ENCODE measurements around the gene CDKN2D.
A peak's percentile ranks its signal among the peaks of the same experiment; 100 is the strongest.
"Not testable (repeated sequence)": the region's sequence is repeated elsewhere in the genome, so short reads cannot be mapped to it uniquely, and the experiment has no call there.

CDKN2D gene

DNA sequence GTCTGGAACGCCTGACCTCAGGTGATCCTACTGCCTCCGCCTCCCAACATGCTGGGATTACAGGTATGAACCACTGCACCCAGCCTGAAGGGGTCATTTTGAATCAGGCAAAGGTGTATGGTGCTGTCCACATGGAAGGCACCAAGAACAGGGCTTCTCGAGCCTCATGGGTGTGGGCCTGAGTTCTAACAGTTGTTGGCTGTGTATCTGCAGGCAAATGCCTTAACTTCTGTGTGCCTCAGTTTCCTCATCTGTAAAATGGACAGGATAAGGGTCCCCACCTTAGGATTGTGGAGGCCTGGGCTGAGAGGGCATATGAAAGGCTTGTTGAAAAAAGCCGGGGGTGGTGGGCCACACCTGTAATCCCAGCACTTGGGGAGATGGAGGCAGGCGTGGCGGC is 9.2 kb upstream of the CDKN2D start:
- Histone ChIP-seq H3K9me3 (no peaks in the 10 kb centered on the region), H3K27ac (no peak overlapping the region), H3K27me3 (peaks cover 0 to 3% of the 10 kb centered on the region in 2 donors), H3K4me1 (peaks cover 0 to 8% (median 6%) of the 10 kb centered on the region in 4 donors), H3K36me3 (peaks cover 0 to 5% (median 0%) of the 10 kb centered on the region in 3 donors), H3K4me3 (no peak overlapping the region)
- intact Hi-C loops (cut with DNase I; ENCODE audit: low total_unique reads), result no loop called here
- no peak for DNase-seq
- TF ChIP-seq, protein P1, sequence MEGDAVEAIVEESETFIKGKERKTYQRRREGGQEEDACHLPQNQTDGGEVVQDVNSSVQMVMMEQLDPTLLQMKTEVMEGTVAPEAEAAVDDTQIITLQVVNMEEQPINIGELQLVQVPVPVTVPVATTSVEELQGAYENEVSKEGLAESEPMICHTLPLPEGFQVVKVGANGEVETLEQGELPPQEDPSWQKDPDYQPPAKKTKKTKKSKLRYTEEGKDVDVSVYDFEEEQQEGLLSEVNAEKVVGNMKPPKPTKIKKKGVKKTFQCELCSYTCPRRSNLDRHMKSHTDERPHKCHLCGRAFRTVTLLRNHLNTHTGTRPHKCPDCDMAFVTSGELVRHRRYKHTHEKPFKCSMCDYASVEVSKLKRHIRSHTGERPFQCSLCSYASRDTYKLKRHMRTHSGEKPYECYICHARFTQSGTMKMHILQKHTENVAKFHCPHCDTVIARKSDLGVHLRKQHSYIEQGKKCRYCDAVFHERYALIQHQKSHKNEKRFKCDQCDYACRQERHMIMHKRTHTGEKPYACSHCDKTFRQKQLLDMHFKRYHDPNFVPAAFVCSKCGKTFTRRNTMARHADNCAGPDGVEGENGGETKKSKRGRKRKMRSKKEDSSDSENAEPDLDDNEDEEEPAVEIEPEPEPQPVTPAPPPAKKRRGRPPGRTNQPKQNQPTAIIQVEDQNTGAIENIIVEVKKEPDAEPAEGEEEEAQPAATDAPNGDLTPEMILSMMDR (IDR thresholded peaks at IDR 0.05), result no peak

DNA sequence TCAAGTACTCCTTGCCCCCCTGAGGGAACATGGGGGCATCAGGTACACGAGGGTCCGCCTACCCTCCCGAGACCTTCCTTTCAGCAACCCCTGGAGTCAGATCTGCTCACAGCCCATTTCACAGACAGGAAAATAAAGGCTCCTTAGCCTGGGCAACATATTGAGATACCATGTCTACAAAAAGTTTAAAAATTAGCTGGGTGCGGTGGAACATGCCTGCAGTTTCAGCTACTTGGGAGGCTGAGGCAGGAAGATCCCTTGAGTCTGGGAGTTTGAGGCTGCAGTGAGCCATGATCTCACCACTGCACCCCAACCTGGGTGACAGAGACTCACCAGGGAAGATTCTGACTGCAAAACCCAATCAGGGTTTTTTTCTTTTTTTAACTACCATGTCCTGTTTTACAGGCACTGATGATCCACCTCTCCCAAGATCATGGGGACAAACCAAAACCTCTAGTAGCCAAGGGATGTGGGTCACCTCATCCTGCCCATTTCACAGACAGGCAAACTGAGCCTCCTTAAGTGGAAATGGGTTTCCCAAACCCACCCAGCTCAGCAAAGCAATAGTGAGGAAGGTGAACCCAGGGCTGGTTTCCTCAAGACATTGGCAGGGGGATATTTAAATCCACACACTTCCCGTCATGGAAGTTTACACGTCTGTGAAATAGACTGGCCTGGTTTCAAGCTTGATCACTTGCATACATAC is 6.4 kb upstream of the CDKN2D start:
- Histone ChIP-seq H3K36me3 (peaks cover 0 to 5% (median 0%) of the 10 kb centered on the region in 3 donors), H3K4me3 (no peak overlapping the region), H3K9me3 (no peaks in the 10 kb centered on the region), H3K27me3 (peaks cover 0 to 3% of the 10 kb centered on the region in 2 donors), H3K27ac (no peak overlapping the region), H3K4me1 (peaks cover 0 to 6% (median 2%) of the 10 kb centered on the region in 4 donors)
- DNase-seq, result no peak
- TF ChIP-seq, protein P1 (IDR thresholded peaks at IDR 0.05), result no peak
- intact Hi-C loops (cut with DNase I; ENCODE audit: low total_unique reads), result no loop called here

DNA sequence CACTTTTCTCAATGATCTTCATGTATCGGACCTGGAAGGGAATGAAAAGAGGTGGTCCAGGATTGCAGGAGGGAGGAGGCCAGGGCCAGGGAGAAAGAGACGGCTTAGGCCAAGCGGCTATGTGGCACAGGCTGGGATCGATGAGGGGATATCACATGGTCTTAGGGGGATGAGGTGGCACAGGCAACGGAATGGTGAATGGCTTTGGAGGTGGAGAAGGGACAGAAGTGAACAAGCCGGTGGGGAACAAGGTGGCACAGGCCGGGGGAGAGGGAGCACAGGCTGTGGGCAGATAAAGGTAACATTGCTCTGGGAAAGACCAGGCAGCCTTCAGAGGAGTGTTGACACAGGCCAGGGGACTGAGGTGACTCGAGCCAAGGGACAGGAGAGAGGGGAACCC is 5.7 kb upstream of the CDKN2D start:
- peaks cover 0 to 5% (median 0%) of the 10 kb centered on the region in 3 donors for H3K36me3 ChIP-seq
- DNase-seq, result no peak
- H3K27me3 ChIP-seq, result peaks cover 0 to 1% of the 10 kb centered on the region in 2 donors
- TF ChIP-seq, protein P1 (IDR thresholded peaks at IDR 0.05), result no peak
- intact Hi-C loops (cut with DNase I; ENCODE audit: low total_unique reads), result no loop called here
- no peaks in the 10 kb centered on the region for H3K9me3 ChIP-seq
- no peak overlapping the region for H3K27ac ChIP-seq
- peaks cover 0 to 10% (median 4%) of the 10 kb centered on the region in 4 donors for H3K4me1 ChIP-seq
- no peak overlapping the region for H3K4me3 ChIP-seq

- H3K4me3 ChIP-seq; H3K27ac ChIP-seq; intact Hi-C loops (cut with DNase I; ENCODE audit: low total_unique reads); DNase-seq; H3K27me3 ChIP-seq; H3K9me3 ChIP-seq; H3K36me3 ChIP-seq: not testable (repeated sequence)
- H3K4me1 ChIP-seq, result peaks cover 0 to 14% (median 8%) of the 10 kb centered on the region in 4 donors
Observed at GRCh38 chr19:10573793-10574192, 5.0 kb upstream of the CDKN2D start.

- Histone ChIP-seq H3K27ac (peak overlapping the region; percentile 91 to 92), H3K9me3 (no peaks in the 10 kb centered on the region), H3K4me1 (peaks cover 0 to 45% (median 35%) of the 10 kb centered on the region in 4 donors), H3K36me3 (peaks cover 0 to 5% (median 0%) of the 10 kb centered on the region in 3 donors), H3K4me3 (peak overlapping the region; percentile 85 to 93), H3K27me3 (no peaks in the 10 kb centered on the region)
- peak in 1 of 2 donors; percentile 37 for DNase-seq
- intact Hi-C loops (cut with DNase I; ENCODE audit: low total_unique reads), result loop anchor here (5.0 to 10.0 kb wide), 2 partner anchors 66 to 163 kb away; partner anchors contain the start of genes CDC37 and KEAP1
- TF ChIP-seq, protein P1 (IDR thresholded peaks at IDR 0.05), result no peak
Observed at GRCh38 chr19:10568062-10568825, 535 bp downstream of the CDKN2D start.

- no peak for DNase-seq
- peaks cover 0 to 45% (median 35%) of the 10 kb centered on the region in 4 donors for H3K4me1 ChIP-seq
- intact Hi-C loops (cut with DNase I; ENCODE audit: low total_unique reads), result loop anchor here (5.0 to 10.0 kb wide), 2 partner anchors 65 to 163 kb away; partner anchors contain the start of genes CDC37 and KEAP1
- no peaks in the 10 kb centered on the region for H3K27me3 ChIP-seq
- H3K27ac ChIP-seq, result peak overlapping the region; percentile 91 to 92
- H3K9me3 ChIP-seq, result no peaks in the 10 kb centered on the region
- H3K36me3 ChIP-seq, result peaks cover 0 to 5% (median 0%) of the 10 kb centered on the region in 3 donors
- peak overlapping the region; percentile 85 to 93 for H3K4me3 ChIP-seq
- TF ChIP-seq, protein P1 (IDR thresholded peaks at IDR 0.05), result no peak
Observed at GRCh38 chr19:10567656-10568055, 1.1 kb downstream of the CDKN2D start.

Measured in tibial artery (tissue), 4 donors.